CD4-positive, alpha-beta T cell (primary cell): Measurements from ENCODE around the gene MED12L. TPM values are rescaled to one million over a fixed set of nuclear protein-coding genes. Genes with fewer than 3 reads are reported as not detected.

Experiments used
- ATAC-seq: fragments of 200-7000 bp; cut with Tn5 transposase; one replicate; pipeline ENCODE4 v1.10.0; 2022; ENCODE audit warnings: mild to moderate bottlenecking; ENCODE audit not compliant: poor library complexity
- CTCF ChIA-PET: fragments of 350-600 bp; sonication (Branson Sonifier 250); formaldehyde crosslinking; loops from one replicate; lab custom pipeline; 2021; ENCODE audit warnings: antibody characterized with exemption, inconsistent platforms; lab: Charles Lee
- POLR2A ChIA-PET: fragments of 350-600 bp; sonication (Branson Sonifier 250); formaldehyde crosslinking; loops from one replicate; lab custom pipeline; 2021; ENCODE audit warnings: antibody characterized with exemption, inconsistent platforms; lab: Charles Lee
- DNase-seq, 14 experiments: peaks; one replicate each; pipeline ENCODE4 v3.0.0-alpha.2; 2013 to 2020; ENCODE audit warnings: mixed read lengths in 2 of 14
- H3K27ac ChIP-seq, 2 donors: one replicate each; pipeline versions ENCODE4 v1.5.1 to v1.7.0; 2013; ENCODE audit warnings: low read length in 2 of 2, low read depth in 1 of 2, mild to moderate bottlenecking in 1 of 2
- H3K27me3 ChIP-seq, 2 experiments: 1 replicate in 1 of 2; 2 replicates in 1 of 2; pipeline versions ENCODE4 v1.6.1 to v1.7.0; 2013; ENCODE audit warnings: low read length in 2 of 2, control low read depth in 1 of 2, mild to moderate bottlenecking in 1 of 2, moderate library complexity in 1 of 2; ENCODE audit not compliant: insufficient read depth in 2 of 2, control insufficient read depth in 1 of 2
- H3K36me3 ChIP-seq: one replicate; pipeline ENCODE4 v1.6.1; 2013; ENCODE audit warnings: low read length, control low read depth; ENCODE audit not compliant: insufficient read depth
- H3K4me1 ChIP-seq: one replicate; pipeline ENCODE4 v1.6.1; 2013; ENCODE audit warnings: low read length, control low read depth; ENCODE audit not compliant: insufficient read depth
- H3K4me3 ChIP-seq: one replicate; pipeline ENCODE4 v1.5.1; 2013; ENCODE audit warnings: mild to moderate bottlenecking, low read length, moderate library complexity
- H3K9me3 ChIP-seq, 2 experiments: 1 replicate in 1 of 2; 2 replicates in 1 of 2; pipeline versions ENCODE4 v1.6.1 to v1.7.0; 2013; ENCODE audit warnings: low read length in 2 of 2, mild to moderate bottlenecking in 2 of 2, control low read depth in 1 of 2, moderate library complexity in 1 of 2; ENCODE audit not compliant: control insufficient read depth in 1 of 2, insufficient read depth in 1 of 2
- H3K27ac Mint-ChIP-seq: one replicate; pipeline ENCODE4 v1.8.0; 2020; ENCODE audit warnings: mixed read lengths
- H3K27me3 Mint-ChIP-seq: one replicate; pipeline ENCODE4 v1.8.0; 2021; ENCODE audit warnings: mixed read lengths
- H3K36me3 Mint-ChIP-seq: one replicate; pipeline ENCODE4 v1.8.0; 2021; ENCODE audit warnings: low read depth, mixed read lengths
- H3K4me1 Mint-ChIP-seq: one replicate; pipeline ENCODE4 v1.8.0; 2021; ENCODE audit warnings: low read depth, mixed read lengths
- H3K4me3 Mint-ChIP-seq: one replicate; pipeline ENCODE4 v1.8.0; 2020; ENCODE audit warnings: mild to moderate bottlenecking, mixed read lengths
- H3K9me3 Mint-ChIP-seq: one replicate; pipeline ENCODE4 v1.8.0; 2020; ENCODE audit warnings: mixed read lengths
- CTCF ChIP-seq: fragments of 200-600 bp; IDR thresholded peaks from one replicate; pipeline ENCODE4 v1.8.0; 2022; ENCODE audit warnings: antibody characterized with exemption, mild to moderate bottlenecking
- intact Hi-C, 2 experiments: fragments of 100-400 bp; cut with DNase I in 1 of 2; cut with micrococcal nuclease in 1 of 2; formaldehyde crosslinking; loops; one replicate each; pipeline versions ENCODE4 v1.15.1 to v1.9.0; 2023 to 2025; cut with DNase I, micrococcal nuclease
- total RNA-seq, 174 experiments: library from RNA in 2 of 174; stranded (reverse) in 2 of 174; gene quantifications; one replicate each; pipeline ENCODE4 v1.2.3 and lab custom pipeline; 2021 to 2026

MED12L gene
- total RNA-seq, 2 experiments from 2014 or later: 0.39 to 0.49 TPM

DNA sequence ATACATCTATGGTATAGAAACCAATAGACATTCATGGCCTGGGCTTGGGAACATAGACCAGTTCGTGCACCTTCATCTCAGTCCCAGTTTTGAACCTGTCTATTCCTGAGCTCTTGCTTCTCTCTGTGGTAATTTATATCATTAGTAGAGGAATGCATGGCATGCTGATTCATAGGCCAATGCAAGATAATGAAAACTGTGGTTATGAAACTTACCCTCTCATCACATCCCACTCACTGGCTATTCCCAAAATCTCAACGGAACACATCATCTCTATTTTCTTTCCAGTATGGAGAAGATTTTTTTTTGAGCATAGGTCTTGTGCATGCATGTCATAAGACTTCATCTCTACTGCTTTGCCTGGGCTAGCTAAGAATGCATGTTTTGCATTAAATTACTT, 317.8 kb downstream of the MED12L start:
- H3K27ac ChIP-seq: no peak overlapping the region
- H3K27ac Mint-ChIP-seq: no peak overlapping the region
- H3K4me1 ChIP-seq: no peaks in the 10 kb centered on the region
- H3K27me3 ChIP-seq: no peaks in the 10 kb centered on the region
- H3K9me3 Mint-ChIP-seq: no peaks in the 10 kb centered on the region
- ChIA-PET POLR2A (no interaction called here), CTCF (interaction anchor here (1.2 kb wide), 1 partner anchor 11 kb away, joined by 3 read pairs; no protein-coding TSS in a partner anchor)
- ATAC-seq: no peak
- intact Hi-C loops: no loop called here
- no peak overlapping the region for H3K4me3 Mint-ChIP-seq
- H3K4me3 ChIP-seq: no peak overlapping the region
- no peak for TF ChIP-seq CTCF
- no peak for DNase-seq
- H3K9me3 ChIP-seq: no peaks in the 10 kb centered on the region
- H3K36me3 ChIP-seq: no peaks in the 10 kb centered on the region
- peaks cover 4% of the 10 kb centered on the region for H3K27me3 Mint-ChIP-seq
- no peaks in the 10 kb centered on the region for H3K36me3 Mint-ChIP-seq
- no peaks in the 10 kb centered on the region for H3K4me1 Mint-ChIP-seq

DNA sequence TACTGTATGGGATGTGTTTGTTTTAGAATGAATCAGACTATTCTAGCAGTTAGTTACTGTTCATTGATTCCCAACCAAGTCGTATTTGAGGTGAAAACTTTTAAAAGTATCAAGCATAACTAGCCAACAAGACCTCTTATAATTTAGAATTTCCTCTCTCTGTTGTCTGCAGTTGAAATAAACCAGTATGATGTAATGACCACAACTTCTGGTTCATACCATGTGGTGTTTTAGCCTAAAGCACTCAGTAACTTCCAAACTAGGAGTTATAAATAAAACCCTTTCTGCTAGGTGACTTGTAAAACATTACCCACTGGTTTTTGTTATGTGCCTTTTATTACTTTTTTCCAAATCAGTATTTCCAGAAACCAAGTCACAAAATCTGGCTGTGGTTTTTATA, 318.9 kb downstream of the MED12L start:
- no peak for DNase-seq
- intact Hi-C loops: no loop called here
- TF ChIP-seq CTCF: no peak
- H3K27ac Mint-ChIP-seq: no peak overlapping the region
- H3K4me3 Mint-ChIP-seq: no peak overlapping the region
- ChIA-PET CTCF (no interaction called here), POLR2A (no interaction called here)
- no peaks in the 10 kb centered on the region for H3K36me3 Mint-ChIP-seq
- no peaks in the 10 kb centered on the region for H3K9me3 Mint-ChIP-seq
- H3K4me1 Mint-ChIP-seq: no peaks in the 10 kb centered on the region
- Histone ChIP-seq H3K4me1 (no peaks in the 10 kb centered on the region), H3K27me3 (no peaks in the 10 kb centered on the region), H3K4me3 (no peak overlapping the region), H3K9me3 (no peaks in the 10 kb centered on the region), H3K36me3 (no peaks in the 10 kb centered on the region), H3K27ac (no peak overlapping the region)
- H3K27me3 Mint-ChIP-seq: peaks cover 4% of the 10 kb centered on the region
- ATAC-seq: no peak

DNA sequence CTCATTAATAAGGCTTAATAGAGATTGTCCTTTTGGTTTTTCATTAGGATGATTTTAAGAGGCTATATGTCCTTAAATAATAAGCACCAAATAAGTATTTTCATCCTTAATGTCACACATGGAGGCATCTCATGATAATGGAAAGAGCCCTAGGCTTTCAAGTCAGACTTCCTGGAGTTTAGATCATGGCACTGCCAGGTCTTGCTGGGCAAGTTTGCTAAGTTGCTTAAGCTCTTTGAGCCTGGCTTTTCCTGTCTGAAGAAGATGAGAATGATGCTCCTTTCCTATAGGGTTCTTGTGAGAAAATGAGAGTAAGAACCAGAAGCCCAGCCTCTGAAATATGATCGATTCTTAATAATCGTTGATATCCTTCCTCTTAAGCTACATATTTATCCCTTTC, 322.5 kb downstream of the MED12L start:
- Mint-ChIP-seq H3K4me3 (no peak overlapping the region), H3K27ac (no peak overlapping the region), H3K4me1 (no peaks in the 10 kb centered on the region), H3K9me3 (no peaks in the 10 kb centered on the region), H3K27me3 (peaks cover 4% of the 10 kb centered on the region), H3K36me3 (no peaks in the 10 kb centered on the region)
- Histone ChIP-seq H3K9me3 (peaks cover 0 to under 1% of the 10 kb centered on the region in 2 experiments), H3K27me3 (no peaks in the 10 kb centered on the region), H3K4me3 (no peak overlapping the region), H3K27ac (no peak overlapping the region), H3K36me3 (no peaks in the 10 kb centered on the region), H3K4me1 (no peaks in the 10 kb centered on the region)
- POLR2A ChIA-PET: no interaction called here
- CTCF ChIA-PET: no interaction called here
- ATAC-seq (no peak), DNase-seq (no peak)
- intact Hi-C loops: no loop called here
- no peak for TF ChIP-seq CTCF
